Measurements from ENCODE around the gene NPHS2.
"Not testable (repeated sequence)": the region's sequence is repeated elsewhere in the genome, so short reads cannot be mapped to it uniquely, and the experiment has no call there.

NPHS2 gene

DNA sequence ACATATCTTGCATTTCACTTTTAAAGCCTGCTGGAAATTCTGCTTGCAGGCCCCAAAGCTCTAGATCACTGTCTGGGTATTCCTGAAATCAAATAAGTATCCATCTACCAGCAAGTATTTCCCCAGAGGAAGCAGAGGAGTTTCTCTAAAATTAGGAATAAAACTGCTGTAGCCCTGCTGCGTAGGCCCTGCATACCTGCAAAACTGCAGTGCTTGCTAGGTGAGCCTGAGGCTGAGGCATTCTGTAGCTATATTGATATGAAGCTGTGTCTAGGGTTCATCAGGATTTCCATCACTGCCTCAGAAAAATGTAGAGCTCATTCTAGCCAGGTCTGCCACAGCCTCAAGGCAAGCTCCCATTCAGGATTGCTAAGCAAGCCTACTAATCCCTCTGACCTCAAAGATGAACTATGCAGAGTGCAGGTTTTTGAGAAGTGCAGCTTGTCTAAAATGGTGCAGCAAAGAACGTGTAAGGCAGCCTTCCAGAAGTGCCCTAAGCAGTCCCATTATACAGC lies 28.7 kb downstream of the NPHS2 start:
- no peak for DNase-seq (ENCODE audit: low read depth in 2 of 2)

DNA sequence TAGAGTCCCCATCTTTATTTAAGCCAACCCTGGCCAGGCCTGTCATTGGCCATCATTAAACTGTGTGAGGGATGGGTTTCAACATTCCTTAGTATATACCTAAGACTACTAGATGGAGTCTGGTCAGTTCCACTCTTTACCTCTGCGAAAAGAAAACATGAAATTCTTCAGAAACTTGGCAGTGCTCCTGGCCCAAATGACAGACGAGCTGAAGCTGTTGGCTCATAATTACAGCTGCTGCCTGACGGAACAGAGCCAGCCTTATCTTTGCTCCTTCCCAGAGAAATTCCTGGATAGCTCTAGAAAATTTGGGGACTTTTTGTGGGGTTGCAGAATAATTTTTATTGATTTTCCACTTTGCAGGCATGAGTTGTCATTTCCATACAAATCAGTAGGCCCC lies 30.4 kb downstream of the NPHS2 start:
- DNase-seq (ENCODE audit: low read depth in 2 of 2): no peak

DNA sequence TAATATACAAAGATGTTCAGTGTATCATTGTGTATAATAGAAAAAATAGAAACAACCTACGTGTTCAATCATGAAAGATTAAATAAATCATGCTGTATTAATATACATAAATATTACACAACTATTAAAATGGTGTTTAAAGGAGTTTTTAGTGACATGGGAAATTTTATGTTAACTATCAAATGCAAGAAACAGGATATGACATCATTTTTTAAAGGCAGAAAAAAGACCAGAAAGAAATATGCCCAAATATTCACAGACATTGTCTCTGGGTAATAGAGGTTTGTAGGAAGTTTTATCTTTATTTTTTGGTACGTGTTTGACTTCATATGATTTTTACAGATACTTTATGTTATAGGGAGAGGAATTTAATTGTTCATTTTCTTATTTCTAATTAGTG lies 34.0 kb downstream of the NPHS2 start:
- DNase-seq (ENCODE audit: low read depth in 2 of 2): no peak

DNA sequence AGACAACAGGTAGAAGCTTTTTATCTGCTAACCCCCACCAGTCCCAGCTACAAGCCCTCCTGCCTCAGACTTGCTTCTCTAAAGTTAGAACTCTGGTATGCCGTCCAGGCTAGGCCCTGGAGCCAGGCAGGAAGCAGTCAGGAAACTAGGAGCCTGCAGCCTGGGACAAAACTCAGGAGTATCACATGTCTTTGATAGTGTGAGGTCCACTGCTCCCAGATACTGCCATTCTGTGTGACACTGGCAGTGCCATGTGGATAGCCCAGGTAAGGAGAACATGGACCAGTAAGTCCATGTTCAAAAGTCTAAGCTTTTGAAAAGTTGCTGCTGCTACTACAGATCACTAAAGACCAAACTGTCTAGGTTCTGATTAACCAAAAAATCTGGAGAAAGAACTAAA lies 45.4 kb downstream of the NPHS2 start:
- no peak for DNase-seq (ENCODE audit: low read depth in 2 of 2)

GRCh38 chr1:179529482-179530195 lies 46.1 kb downstream of the NPHS2 start:
- no peak for DNase-seq (ENCODE audit: low read depth in 2 of 2)

DNA sequence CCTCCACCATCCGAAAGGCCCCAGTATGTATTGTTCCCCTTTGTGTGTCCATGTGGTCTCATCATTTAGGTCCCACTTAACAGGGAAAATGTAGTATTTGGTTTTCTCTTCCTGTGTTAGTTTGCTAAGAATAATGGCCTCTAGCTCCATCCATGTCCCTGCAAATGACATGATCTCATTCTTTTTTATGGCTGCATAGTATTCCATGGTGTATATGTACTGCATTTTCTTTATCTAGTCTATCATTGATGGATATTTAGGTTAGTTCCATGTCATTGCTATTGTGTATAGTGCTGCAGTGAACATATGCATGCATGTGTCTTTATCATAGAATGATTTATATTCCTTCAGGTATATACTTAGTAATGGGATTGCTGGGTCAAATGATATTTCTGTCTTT lies 57.2 kb downstream of the NPHS2 start:
- not testable (repeated sequence) for DNase-seq (ENCODE audit: low read depth in 2 of 2)

DNA sequence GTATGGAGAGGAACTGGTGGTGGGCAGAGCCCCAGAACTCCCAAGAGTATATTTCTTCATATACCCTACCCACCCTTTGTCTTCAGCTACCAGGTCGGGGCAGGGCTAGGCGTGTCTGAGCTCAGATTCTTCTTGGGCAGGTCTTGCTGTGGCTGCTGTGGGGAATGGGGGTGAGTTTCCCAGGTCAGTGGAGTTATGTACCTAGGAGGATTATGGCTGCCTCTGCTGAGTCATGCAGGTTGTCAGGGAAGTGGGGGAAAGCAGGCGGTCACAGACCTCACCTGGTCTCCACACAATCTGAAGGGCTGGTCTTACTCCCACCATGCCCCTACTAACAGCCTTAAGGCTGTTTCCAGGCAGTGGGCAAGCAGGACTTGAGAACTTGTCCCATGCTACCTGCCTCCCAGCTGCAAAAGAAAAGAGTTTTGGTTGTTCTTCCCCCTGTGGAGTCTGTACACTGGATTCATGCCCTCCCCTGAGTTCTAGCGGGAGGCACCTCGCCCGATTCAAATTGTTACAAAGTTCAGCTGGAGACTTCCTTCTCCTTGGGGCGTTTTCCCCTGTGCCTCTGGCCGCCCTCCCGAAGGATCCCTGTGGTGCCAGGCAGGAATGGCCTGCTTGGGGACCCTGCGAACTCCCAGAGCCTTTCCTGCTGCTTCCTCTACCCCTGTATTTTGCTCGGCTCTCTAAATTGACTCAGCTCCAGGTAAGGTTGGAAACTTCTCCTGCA lies 58.6 kb downstream of the NPHS2 start:
- no peak for DNase-seq (ENCODE audit: low read depth in 2 of 2)

DNA sequence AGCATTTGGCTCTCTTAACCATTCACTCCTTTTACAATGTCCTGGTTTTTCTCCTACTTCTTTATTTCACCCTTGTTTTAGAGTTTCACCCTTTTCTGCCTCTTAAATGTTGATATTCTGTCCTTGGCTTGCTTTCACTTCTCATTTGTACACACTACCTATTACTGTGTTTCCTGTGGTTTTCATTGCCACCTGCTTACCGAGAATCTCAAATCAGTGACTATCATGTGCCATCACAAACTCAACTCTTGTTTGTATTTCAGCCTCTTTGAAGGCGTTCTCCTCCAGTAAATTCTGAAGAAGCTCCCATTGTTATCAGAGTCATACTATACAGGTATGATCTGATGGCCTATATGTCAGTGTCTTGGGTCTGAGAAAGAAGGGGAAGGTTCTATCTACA lies 65.7 kb downstream of the NPHS2 start:
- no peak for DNase-seq (ENCODE audit: low read depth in 2 of 2)

DNA sequence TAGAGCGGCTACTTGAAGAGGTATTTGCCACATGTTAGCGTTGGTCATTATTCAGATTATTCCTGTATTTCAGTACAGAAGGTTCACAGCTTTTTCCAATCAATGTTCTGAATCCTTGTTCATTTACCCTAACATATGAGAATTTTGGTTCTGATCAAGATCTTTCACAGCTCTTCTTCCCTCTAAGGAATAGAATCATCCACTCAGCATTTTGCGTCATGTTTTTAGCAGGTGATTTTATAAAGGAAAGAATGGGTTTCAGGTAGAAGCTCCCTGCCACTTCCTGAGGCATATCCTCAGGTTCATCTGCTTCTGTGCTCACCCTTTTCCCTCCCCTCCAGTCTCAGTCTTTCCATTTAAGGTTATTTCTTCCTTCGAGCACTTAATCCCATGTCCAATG lies 66.4 kb downstream of the NPHS2 start:
- no peak for DNase-seq (ENCODE audit: low read depth in 2 of 2)

GRCh38 chr1:179506199-179506598 lies 69.5 kb downstream of the NPHS2 start:
- no peak for DNase-seq (ENCODE audit: low read depth in 2 of 2)

Data from stimulated activated CD4-positive, alpha-beta T cell treated with anti-CD3 and anti-CD28 coated beads, Interleukin-1b, Interleukin-23, amount 100 ng/mL, for 4 hours (primary cell).